ENCODE measurements around the gene ANKLE2.

Gene ANKLE2

GRCh38 chr12:132739600-132740312 is 21.9 kb downstream of the ANKLE2 start:
- no peak for DNase-seq (ENCODE audit: low read depth, low spot score)
- H3K4me3 ChIP-seq (ENCODE audit: low read depth, low read length): no peak overlapping the region
- no peak for TF ChIP-seq CTCF (IDR thresholded peaks at IDR 0.05; ENCODE audit: low read depth, low read length)
- in situ Hi-C loops (cut with HindIII; ENCODE audit: low sequenced_read_pairs): no loop called here

GRCh38 chr12:132736913-132737312 is 24.7 kb downstream of the ANKLE2 start:
- no peak for DNase-seq (ENCODE audit: low read depth, low spot score)
- in situ Hi-C loops (cut with HindIII; ENCODE audit: low sequenced_read_pairs): no loop called here
- TF ChIP-seq CTCF (IDR thresholded peaks at IDR 0.05; ENCODE audit: low read depth, low read length): no peak
- H3K4me3 ChIP-seq (ENCODE audit: low read depth, low read length): no peak overlapping the region

GRCh38 chr12:132736378-132736777 is 25.3 kb downstream of the ANKLE2 start:
- no peak for TF ChIP-seq CTCF (IDR thresholded peaks at IDR 0.05; ENCODE audit: low read depth, low read length)
- no peak for DNase-seq (ENCODE audit: low read depth, low spot score)
- H3K4me3 ChIP-seq (ENCODE audit: low read depth, low read length): no peak overlapping the region
- in situ Hi-C loops (cut with HindIII; ENCODE audit: low sequenced_read_pairs): no loop called here

GRCh38 chr12:132735496-132735895 is 26.1 kb downstream of the ANKLE2 start:
- no peak for DNase-seq (ENCODE audit: low read depth, low spot score)
- no peak for TF ChIP-seq CTCF (IDR thresholded peaks at IDR 0.05; ENCODE audit: low read depth, low read length)
- in situ Hi-C loops (cut with HindIII; ENCODE audit: low sequenced_read_pairs): no loop called here
- no peak overlapping the region for H3K4me3 ChIP-seq (ENCODE audit: low read depth, low read length)

GRCh38 chr12:132734206-132734605 is 27.4 kb downstream of the ANKLE2 start:
- in situ Hi-C loops (cut with HindIII; ENCODE audit: low sequenced_read_pairs): no loop called here
- DNase-seq (ENCODE audit: low read depth, low spot score): peak; percentile 87
- TF ChIP-seq CTCF (IDR thresholded peaks at IDR 0.05; ENCODE audit: low read depth, low read length): no peak
- no peak overlapping the region for H3K4me3 ChIP-seq (ENCODE audit: low read depth, low read length)

GRCh38 chr12:132731574-132731973 is 30.1 kb downstream of the ANKLE2 start:
- in situ Hi-C loops (cut with HindIII; ENCODE audit: low sequenced_read_pairs): no loop called here
- H3K4me3 ChIP-seq (ENCODE audit: low read depth, low read length): no peak overlapping the region
- no peak for TF ChIP-seq CTCF (IDR thresholded peaks at IDR 0.05; ENCODE audit: low read depth, low read length)
- no peak for DNase-seq (ENCODE audit: low read depth, low spot score)

Data from astrocyte of the spinal cord (primary cell).